ENCODE measurements around the gene ONECUT2. TPM values are rescaled to one million over a fixed set of nuclear protein-coding genes. Genes with fewer than 3 reads are reported as not detected.

ONECUT2 gene
- polyA plus RNA-seq, 1 of the 3 experiments (the other 2 are of a cell fraction), result 0.16 TPM

DNA sequence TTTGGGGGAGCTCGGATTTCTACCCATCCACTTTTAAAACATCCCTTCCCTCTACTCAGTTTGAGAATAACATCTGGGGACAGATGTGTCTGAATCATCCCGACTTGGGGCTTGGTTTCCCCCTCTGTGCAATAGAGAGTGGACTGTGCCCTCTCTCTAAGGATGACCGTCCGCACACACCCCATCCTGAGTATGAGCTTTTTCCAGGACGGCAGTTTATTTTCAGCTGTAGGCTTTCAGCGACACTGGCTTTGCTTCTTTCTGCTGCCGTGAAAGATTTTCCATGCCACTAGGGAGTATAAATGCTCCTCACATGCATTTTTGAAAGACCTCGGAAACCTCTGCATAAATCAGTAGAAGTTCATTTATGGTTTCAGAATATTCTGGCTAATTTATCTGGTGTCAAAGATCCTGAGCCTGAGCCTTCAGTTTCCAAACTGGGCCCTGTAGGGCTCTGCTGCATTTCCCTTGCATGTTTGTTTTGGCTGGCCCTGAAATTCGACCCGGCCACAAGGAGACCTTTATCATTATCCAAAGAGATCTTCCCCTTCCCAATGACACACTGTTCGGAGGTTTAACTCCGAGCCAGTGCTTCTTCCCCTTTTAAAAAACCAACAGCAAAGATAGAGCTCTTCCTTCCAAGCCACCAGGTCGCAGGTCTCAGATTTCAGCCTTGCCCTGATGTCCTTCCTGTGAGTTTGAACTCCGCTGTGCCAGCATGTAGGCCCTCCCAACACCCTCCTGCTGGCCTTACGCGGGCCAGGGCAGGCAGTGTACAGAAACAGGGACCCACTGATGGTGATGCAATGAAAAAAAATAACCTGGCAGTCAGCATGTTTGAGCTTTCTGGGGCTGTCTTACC lies 98.1 kb downstream of the ONECUT2 start:
- H3K27me3 ChIP-seq (ENCODE audit: insufficient read depth), result no peaks in the 10 kb centered on the region; the same call in 1 of the 2 replicates
- ChIA-PET POLR2A (no interaction called here), CTCF (interaction anchor here (0.7 to 1.6 kb wide), 5 partner anchors 13 to 784 kb away, joined by 3 to 4 read pairs (median 4); no protein-coding TSS in a partner anchor)
- H3K9me3 ChIP-seq, result no peaks in the 10 kb centered on the region
- 72% methylated on average over 15 of the region's 16 CpGs for WGBS (ENCODE audit: low lambda C conversion rate)
- H2AFZ ChIP-seq (ENCODE audit: low read depth), result no peak overlapping the region
- H3K4me1 ChIP-seq (ENCODE audit: control insufficient read depth in 1 of 2, insufficient read depth in 2 of 2, low read depth in 1 of 2, low read length in 1 of 2), result peaks cover 0 to 12% of the 10 kb centered on the region in 2 experiments; a peak in 1 of 4 replicates
- DNase-seq, result peak; percentile 40
- no peak overlapping the region for H3K9ac ChIP-seq
- TF ChIP-seq SIN3A (IDR thresholded peaks at IDR 0.05; ENCODE audit: borderline replicate concordance, low read depth, low read length), result no peak
- TF ChIP-seq TCF12 (IDR thresholded peaks at IDR 0.05), result no peak
- TF ChIP-seq RAD21 (IDR thresholded peaks at IDR 0.05; ENCODE audit: low read length), result no peak
- no peak for TF ChIP-seq SMC3 (IDR thresholded peaks at IDR 0.05; ENCODE audit: low read depth, low read length)
- TF ChIP-seq RXRA (IDR thresholded peaks at IDR 0.05; ENCODE audit: borderline replicate concordance, low read depth), result no peak
- TF ChIP-seq FOXJ3 (CRISPR knock-in tag; IDR thresholded peaks at IDR 0.05), result no peak
- TF ChIP-seq RCOR1 (IDR thresholded peaks at IDR 0.05; ENCODE audit: low read length), result no peak
- no peak for TF ChIP-seq GABPA (IDR thresholded peaks at IDR 0.05; ENCODE audit: low read depth)
- TF ChIP-seq EZH2phosphoT487 (IDR thresholded peaks at IDR 0.05; ENCODE audit: borderline replicate concordance, low read depth), result no peak
- TF ChIP-seq GATA2 (CRISPR knock-in tag; IDR thresholded peaks at IDR 0.05), result no peak
- no peak for TF ChIP-seq RFX5 (IDR thresholded peaks at IDR 0.05; ENCODE audit: low read length)
- TF ChIP-seq POLR2AphosphoS5 (IDR thresholded peaks at IDR 0.05; ENCODE audit: low read depth, low read length), result no peak
- TF ChIP-seq, protein P1, sequence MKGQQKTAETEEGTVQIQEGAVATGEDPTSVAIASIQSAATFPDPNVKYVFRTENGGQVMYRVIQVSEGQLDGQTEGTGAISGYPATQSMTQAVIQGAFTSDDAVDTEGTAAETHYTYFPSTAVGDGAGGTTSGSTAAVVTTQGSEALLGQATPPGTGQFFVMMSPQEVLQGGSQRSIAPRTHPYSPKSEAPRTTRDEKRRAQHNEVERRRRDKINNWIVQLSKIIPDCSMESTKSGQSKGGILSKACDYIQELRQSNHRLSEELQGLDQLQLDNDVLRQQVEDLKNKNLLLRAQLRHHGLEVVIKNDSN (IDR thresholded peaks at IDR 0.05; ENCODE audit: borderline replicate concordance, low read depth), result no peak
- TF ChIP-seq, protein P2, sequence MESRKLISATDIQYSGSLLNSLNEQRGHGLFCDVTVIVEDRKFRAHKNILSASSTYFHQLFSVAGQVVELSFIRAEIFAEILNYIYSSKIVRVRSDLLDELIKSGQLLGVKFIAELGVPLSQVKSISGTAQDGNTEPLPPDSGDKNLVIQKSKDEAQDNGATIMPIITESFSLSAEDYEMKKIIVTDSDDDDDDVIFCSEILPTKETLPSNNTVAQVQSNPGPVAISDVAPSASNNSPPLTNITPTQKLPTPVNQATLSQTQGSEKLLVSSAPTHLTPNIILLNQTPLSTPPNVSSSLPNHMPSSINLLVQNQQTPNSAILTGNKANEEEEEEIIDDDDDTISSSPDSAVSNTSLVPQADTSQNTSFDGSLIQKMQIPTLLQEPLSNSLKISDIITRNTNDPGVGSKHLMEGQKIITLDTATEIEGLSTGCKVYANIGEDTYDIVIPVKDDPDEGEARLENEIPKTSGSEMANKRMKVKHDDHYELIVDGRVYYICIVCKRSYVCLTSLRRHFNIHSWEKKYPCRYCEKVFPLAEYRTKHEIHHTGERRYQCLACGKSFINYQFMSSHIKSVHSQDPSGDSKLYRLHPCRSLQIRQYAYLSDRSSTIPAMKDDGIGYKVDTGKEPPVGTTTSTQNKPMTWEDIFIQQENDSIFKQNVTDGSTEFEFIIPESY (IDR thresholded peaks at IDR 0.05; ENCODE audit: borderline replicate concordance, low read depth), result no peak
- TF ChIP-seq FOSL2 (IDR thresholded peaks at IDR 0.05; ENCODE audit: borderline replicate concordance, low read depth), result no peak
- TF ChIP-seq NRF1 (IDR thresholded peaks at IDR 0.05; ENCODE audit: low read depth, low read length), result no peak
- no peak for TF ChIP-seq ELF1 (IDR thresholded peaks at IDR 0.05)
- TF ChIP-seq, protein P3, sequence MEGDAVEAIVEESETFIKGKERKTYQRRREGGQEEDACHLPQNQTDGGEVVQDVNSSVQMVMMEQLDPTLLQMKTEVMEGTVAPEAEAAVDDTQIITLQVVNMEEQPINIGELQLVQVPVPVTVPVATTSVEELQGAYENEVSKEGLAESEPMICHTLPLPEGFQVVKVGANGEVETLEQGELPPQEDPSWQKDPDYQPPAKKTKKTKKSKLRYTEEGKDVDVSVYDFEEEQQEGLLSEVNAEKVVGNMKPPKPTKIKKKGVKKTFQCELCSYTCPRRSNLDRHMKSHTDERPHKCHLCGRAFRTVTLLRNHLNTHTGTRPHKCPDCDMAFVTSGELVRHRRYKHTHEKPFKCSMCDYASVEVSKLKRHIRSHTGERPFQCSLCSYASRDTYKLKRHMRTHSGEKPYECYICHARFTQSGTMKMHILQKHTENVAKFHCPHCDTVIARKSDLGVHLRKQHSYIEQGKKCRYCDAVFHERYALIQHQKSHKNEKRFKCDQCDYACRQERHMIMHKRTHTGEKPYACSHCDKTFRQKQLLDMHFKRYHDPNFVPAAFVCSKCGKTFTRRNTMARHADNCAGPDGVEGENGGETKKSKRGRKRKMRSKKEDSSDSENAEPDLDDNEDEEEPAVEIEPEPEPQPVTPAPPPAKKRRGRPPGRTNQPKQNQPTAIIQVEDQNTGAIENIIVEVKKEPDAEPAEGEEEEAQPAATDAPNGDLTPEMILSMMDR (IDR thresholded peaks at IDR 0.05), result no peak
- H3K4me2 ChIP-seq, result no peak overlapping the region
- H3F3A ChIP-seq (replicated peaks; ENCODE audit: insufficient read depth), result no peaks in the 10 kb centered on the region
- H3K9me2 ChIP-seq, result no peaks in the 10 kb centered on the region
- H3K27ac ChIP-seq (ENCODE audit: low read depth in 2 of 2, low read length in 1 of 2), result peak overlapping the region in 1 of 2 experiments; percentile 44; a peak in 2 of 4 replicates
- no peak overlapping the region for H3K4me3 ChIP-seq (ENCODE audit: low read depth in 2 of 2, low read length in 1 of 2)
- H3K79me2 ChIP-seq (ENCODE audit: insufficient read depth), result no peaks in the 10 kb centered on the region
- H3K36me3 ChIP-seq (replicated peaks in 1 of 2; ENCODE audit: control insufficient read depth in 1 of 2, insufficient read depth in 2 of 2, low read length in 1 of 2), result no peaks in the 10 kb centered on the region
- no peaks in the 10 kb centered on the region for H4K20me1 ChIP-seq (ENCODE audit: insufficient read depth)

Data from SK-N-SH (cell line).